Smooth muscle cell (in vitro differentiated cells): Measurements from ENCODE around the gene TMPRSS4. TPM values are rescaled to one million over a fixed set of nuclear protein-coding genes. Genes with fewer than 3 reads are reported as not detected.

ENCODE experiments used
- DNase-seq: peaks from one replicate; lab custom pipeline; 2025; ENCODE audit not compliant: unreplicated experiment; lab: John Stamatoyannopoulos, UW
- H2AFZ ChIP-seq: fragments of 200-600 bp; sonication (generic); 2 replicates; pipeline ENCODE4 v1.6.0; 2016; ENCODE audit warnings: antibody characterized with exemption, low read depth, mild to moderate bottlenecking
- H3F3A ChIP-seq: fragments of 200-600 bp; sonication (generic); 2 replicates; pipeline ENCODE4 v1.6.0; 2017; ENCODE audit warnings: antibody characterized with exemption, low read depth
- H3K27ac ChIP-seq: fragments of 200-600 bp; sonication (generic); 2 replicates; pipeline ENCODE4 v1.5.1; 2016; ENCODE audit warnings: low read depth, mild to moderate bottlenecking
- H3K27me3 ChIP-seq: fragments of 200-600 bp; sonication (generic); 2 replicates; pipeline ENCODE4 v1.6.1; 2016; ENCODE audit warnings: low read depth, mild to moderate bottlenecking
- H3K36me3 ChIP-seq: fragments of 200-600 bp; sonication (generic); 2 replicates; pipeline ENCODE4 v1.5.1; 2016; ENCODE audit warnings: low read depth
- H3K4me1 ChIP-seq: fragments of 200-600 bp; sonication (generic); 2 replicates; pipeline ENCODE4 v1.5.1; 2016; ENCODE audit warnings: low read depth
- H3K4me2 ChIP-seq: fragments of 200-600 bp; sonication (generic); 2 replicates; pipeline ENCODE4 v1.6.0; 2016; ENCODE audit warnings: mild to moderate bottlenecking
- H3K4me3 ChIP-seq: fragments of 200-600 bp; sonication (generic); 2 replicates; pipeline ENCODE4 v1.5.1; 2016; ENCODE audit warnings: mild to moderate bottlenecking
- H3K79me2 ChIP-seq: fragments of 200-600 bp; sonication (generic); 2 replicates; pipeline ENCODE4 v1.6.0; 2016; ENCODE audit warnings: low read depth, mild to moderate bottlenecking
- H3K9ac ChIP-seq: fragments of 200-600 bp; sonication (generic); 2 replicates; pipeline ENCODE4 v1.6.0; 2016; ENCODE audit warnings: low read depth
- H3K9me3 ChIP-seq: fragments of 200-600 bp; sonication (generic); replicated peaks from 2 replicates; pipeline ENCODE4 v1.5.1; 2016; ENCODE audit warnings: low read depth
- H4K20me1 ChIP-seq: fragments of 200-600 bp; sonication (generic); 2 replicates; pipeline ENCODE4 v1.6.0; 2016; ENCODE audit warnings: low read depth
- CTCF ChIP-seq: fragments of 200-600 bp; sonication (generic); IDR thresholded peaks from 2 replicates; pipeline ENCODE4 v1.5.1; 2017; ENCODE audit warnings: borderline replicate concordance, mild to moderate bottlenecking, antibody characterized with exemption; ENCODE audit not compliant: insufficient read depth, poor library complexity, severe bottlenecking
- WGBS: methylation state at CpG from one replicate; pipeline ENCODE4 v1.1.7; 2016; ENCODE audit warnings: low lambda C conversion rate; 5-methylcytosine and 5-hydroxymethylcytosine counted together
- polyA plus RNA-seq: library from polyadenylated mRNA; unstranded; fragments of >200 nt; fragmentation: Nextera tagmentation; extraction: Ambion mirVana; gene quantifications from 2 replicates; pipeline ENCODE4 v1.2.1, GENCODE V29; 2016
- total RNA-seq: library from RNA; depleted of rRNA; stranded (reverse); fragments of >200 nt; gene quantifications from 2 replicates; pipeline ENCODE4 v1.2.3, GENCODE V29; 2014

The TMPRSS4 gene
- total and polyA plus RNA-seq, 2 experiments from 2014 or later, result 7.4 TPM; not detected in 1

DNA sequence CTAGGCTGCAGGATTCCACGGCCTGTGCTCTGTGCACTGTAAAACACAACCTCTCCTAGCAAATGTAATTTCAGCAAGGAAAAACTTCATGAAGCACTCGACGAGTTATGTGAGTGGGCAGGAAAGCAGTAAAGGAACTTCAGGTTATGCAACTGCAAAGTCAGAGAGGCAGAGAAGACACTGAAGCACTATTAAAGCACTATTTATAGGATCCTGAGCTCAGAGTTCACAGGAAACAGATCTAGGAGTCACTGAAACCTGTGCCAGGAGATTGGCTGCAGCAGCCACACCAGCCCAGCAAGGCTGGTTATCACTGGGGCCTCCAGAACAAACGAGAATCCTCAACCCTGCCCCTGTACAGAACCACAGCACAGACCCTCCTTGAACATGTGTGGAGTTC lies 7.4 kb downstream of the TMPRSS4 start:
- peaks cover 5% of the 10 kb centered on the region for H3F3A ChIP-seq
- H3K4me3 ChIP-seq, result no peak overlapping the region
- no peaks in the 10 kb centered on the region for H3K79me2 ChIP-seq
- peaks cover 2% of the 10 kb centered on the region for H3K27me3 ChIP-seq
- H3K9ac ChIP-seq, result no peak overlapping the region
- DNase-seq, result no peak
- H3K27ac ChIP-seq, result no peak overlapping the region
- WGBS, result 22% methylated on average over 4 of the region's 4 CpGs
- peak overlapping the region; percentile 35 for H3K4me2 ChIP-seq
- H2AFZ ChIP-seq, result peak overlapping the region; percentile 61
- H3K36me3 ChIP-seq, result no peaks in the 10 kb centered on the region
- no peak for TF ChIP-seq CTCF
- H4K20me1 ChIP-seq, result no peaks in the 10 kb centered on the region
- no peaks in the 10 kb centered on the region for H3K9me3 ChIP-seq
- no peaks in the 10 kb centered on the region for H3K4me1 ChIP-seq

GRCh38 chr11:118084656-118085055 lies 7.8 kb downstream of the TMPRSS4 start:
- Histone ChIP-seq H3K4me1 (no peaks in the 10 kb centered on the region), H3K4me2 (no peak overlapping the region), H2AFZ (no peak overlapping the region), H3F3A (peaks cover 5% of the 10 kb centered on the region), H3K9me3 (no peaks in the 10 kb centered on the region), H3K27ac (no peak overlapping the region), H3K36me3 (no peaks in the 10 kb centered on the region), H4K20me1 (no peaks in the 10 kb centered on the region), H3K9ac (no peak overlapping the region), H3K27me3 (peaks cover 2% of the 10 kb centered on the region), H3K4me3 (no peak overlapping the region), H3K79me2 (no peaks in the 10 kb centered on the region)
- DNase-seq, result no peak
- no peak for TF ChIP-seq CTCF

- H3K4me3 ChIP-seq, result no peak within 1 kb of the TSS
- H3K4me2 ChIP-seq, result no peak within 1 kb of the TSS
- TF ChIP-seq CTCF, result no peak
- H4K20me1 ChIP-seq, result no peaks in the 10 kb centered on the region
- H3K9me3 ChIP-seq, result no peaks in the 10 kb centered on the region
- no peak for DNase-seq
- no peaks in the 10 kb centered on the region for H3K36me3 ChIP-seq
- no peak within 1 kb of the TSS for H3K9ac ChIP-seq
- H3K27me3 ChIP-seq, result no peaks in the 10 kb centered on the region
- H3K4me1 ChIP-seq, result no peaks in the 10 kb centered on the region
- no peaks in the 10 kb centered on the region for H3K79me2 ChIP-seq
- peaks cover 5% of the 10 kb centered on the region for H3F3A ChIP-seq
- H3K27ac ChIP-seq, result no peak within 1 kb of the TSS
- no peak within 1 kb of the TSS for H2AFZ ChIP-seq
- WGBS, result 95% methylated on average over 4 of the region's 5 CpGs
Observed at GRCh38 chr11:118086913-118087768, 10.3 kb downstream of the TMPRSS4 start, which contains the start of gene SMIM35. TSS of gene SMIM35 (minus strand) at chr11:118086963. CDS start at chr11:118086757, 206 bp downstream.

DNA sequence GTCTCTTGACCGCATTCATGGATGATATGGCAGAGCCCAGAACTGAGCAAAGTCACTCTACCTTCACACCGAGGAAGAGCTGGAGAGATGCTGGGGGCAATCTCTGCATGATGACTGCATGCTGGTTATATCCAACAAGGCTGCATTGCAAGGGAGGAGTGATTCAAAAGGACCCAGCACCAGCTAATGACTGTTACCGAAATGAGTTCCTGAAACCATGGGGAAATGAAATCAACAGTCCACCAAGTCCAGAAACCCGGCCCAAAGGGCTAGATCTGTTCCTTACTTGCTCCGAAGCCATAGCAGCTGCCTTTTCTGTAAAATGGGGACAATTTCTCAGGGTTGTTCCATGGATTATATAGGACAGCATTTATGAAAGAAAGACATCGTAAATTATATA lies 11.1 kb downstream of the TMPRSS4 start:
- Histone ChIP-seq H4K20me1 (no peaks in the 10 kb centered on the region), H3K27me3 (no peaks in the 10 kb centered on the region), H3K4me1 (no peaks in the 10 kb centered on the region), H3K79me2 (no peaks in the 10 kb centered on the region), H2AFZ (no peak overlapping the region), H3K4me3 (no peak overlapping the region), H3K9me3 (no peaks in the 10 kb centered on the region), H3K27ac (no peak overlapping the region), H3K4me2 (no peak overlapping the region), H3K9ac (no peak overlapping the region), H3K36me3 (no peaks in the 10 kb centered on the region), H3F3A (peaks cover 5% of the 10 kb centered on the region)
- TF ChIP-seq CTCF, result no peak
- 88% methylated on average over 6 of the region's 6 CpGs for WGBS
- no peak for DNase-seq
